HAP-1 (cell line): ENCODE results near the gene KCNS1.

ENCODE experiments used
- DNase-seq, 2 experiments: peaks; one replicate each; pipeline ENCODE4 v3.0.0-alpha.2; 2016 to 2020; ENCODE audit warnings: low spot score in 2 of 2
- H3K27me3 ChIP-seq: fragments of 250-450 bp; sonication (Bioruptor Pico); 2 replicates; pipeline ENCODE4 v1.5.1; 2020; ENCODE audit warnings: low read depth, mild to moderate bottlenecking, moderate library complexity
- H3K36me3 ChIP-seq: fragments of 250-450 bp; sonication (Bioruptor Pico); replicated peaks from 2 replicates; pipeline ENCODE4 v1.5.1; 2020; ENCODE audit warnings: mild to moderate bottlenecking
- H3K4me1 ChIP-seq: fragments of 250-450 bp; sonication (Bioruptor Pico); 2 replicates; pipeline ENCODE4 v1.5.1; 2020; ENCODE audit warnings: mild to moderate bottlenecking
- H3K4me3 ChIP-seq: fragments of 250-450 bp; sonication (Bioruptor Pico); 2 replicates; pipeline ENCODE4 v1.5.1; 2020; ENCODE audit warnings: mild to moderate bottlenecking, moderate library complexity
- H3K9me3 ChIP-seq: fragments of 250-450 bp; sonication (Bioruptor Pico); 2 replicates; pipeline ENCODE4 v1.5.1; 2020; ENCODE audit warnings: mild to moderate bottlenecking, moderate library complexity
- in situ Hi-C: fragments of 300-500 bp; cut with MboI; formaldehyde crosslinking; loops from 3 replicates; pipeline ENCODE4 v1.14.3; 2020; ENCODE audit warnings: low sequenced_read_pairs, inconsistent platforms, mixed read lengths

Gene KCNS1

GRCh38 chr20:45097485-45098102, 3.3 kb downstream of the KCNS1 start:
- peak in 1 of 2 experiments; percentile 59 for DNase-seq
- in situ Hi-C loops: no loop called here
- Histone ChIP-seq H3K27me3 (no peaks in the 10 kb centered on the region), H3K36me3 (no peaks in the 10 kb centered on the region), H3K4me3 (no peak overlapping the region), H3K9me3 (no peaks in the 10 kb centered on the region), H3K4me1 (no peaks in the 10 kb centered on the region)

GRCh38 chr20:45096781-45097180, 4.1 kb downstream of the KCNS1 start:
- H3K27me3 ChIP-seq: no peaks in the 10 kb centered on the region
- in situ Hi-C loops: no loop called here

GRCh38 chr20:45095805-45096238, 5.1 kb downstream of the KCNS1 start:
- in situ Hi-C loops: no loop called here
- no peaks in the 10 kb centered on the region for H3K9me3 ChIP-seq
- H3K27me3 ChIP-seq: no peaks in the 10 kb centered on the region
- no peak overlapping the region for H3K4me3 ChIP-seq
- no peaks in the 10 kb centered on the region for H3K36me3 ChIP-seq
- no peaks in the 10 kb centered on the region for H3K4me1 ChIP-seq
- DNase-seq: peak; percentile 38 to 81

More at GRCh38 chr20:45096781-45097180, 4.1 kb downstream of the KCNS1 start:
- Histone ChIP-seq H3K4me1 (no peaks in the 10 kb centered on the region), H3K36me3 (no peaks in the 10 kb centered on the region), H3K4me3 (no peak overlapping the region), H3K9me3 (no peaks in the 10 kb centered on the region)
- no peak for DNase-seq

- in situ Hi-C loops: loop anchor here (5.0 kb wide), 1 partner anchor 83 kb away; no protein-coding TSS in a partner anchor
- DNase-seq: no peak
- H3K27me3 ChIP-seq: no peaks in the 10 kb centered on the region
- no peaks in the 10 kb centered on the region for H3K9me3 ChIP-seq
- H3K4me1 ChIP-seq: no peaks in the 10 kb centered on the region
- no peaks in the 10 kb centered on the region for H3K36me3 ChIP-seq
- H3K4me3 ChIP-seq: no peak overlapping the region
Observed at GRCh38 chr20:45094864-45095574, 5.9 kb downstream of the KCNS1 start.

GRCh38 chr20:45094201-45094600, 6.7 kb downstream of the KCNS1 start:
- in situ Hi-C loops: loop anchor here (5.0 kb wide), 1 partner anchor 82 kb away; no protein-coding TSS in a partner anchor
- DNase-seq: no peak
- Histone ChIP-seq H3K4me1 (no peaks in the 10 kb centered on the region), H3K36me3 (no peaks in the 10 kb centered on the region), H3K4me3 (no peak overlapping the region), H3K27me3 (no peaks in the 10 kb centered on the region), H3K9me3 (no peaks in the 10 kb centered on the region)

- Histone ChIP-seq H3K27me3 (no peaks in the 10 kb centered on the region), H3K4me1 (no peaks in the 10 kb centered on the region), H3K9me3 (no peaks in the 10 kb centered on the region), H3K36me3 (no peaks in the 10 kb centered on the region), H3K4me3 (no peak overlapping the region)
- in situ Hi-C loops: loop anchor here (5.0 kb wide), 1 partner anchor 81 kb away; no protein-coding TSS in a partner anchor
- DNase-seq: no peak
Observed at GRCh38 chr20:45092898-45093297, 8.0 kb downstream of the KCNS1 start.

GRCh38 chr20:45091366-45091765, 9.6 kb downstream of the KCNS1 start:
- H3K9me3 ChIP-seq: no peaks in the 10 kb centered on the region
- DNase-seq: no peak
- no peaks in the 10 kb centered on the region for H3K27me3 ChIP-seq
- in situ Hi-C loops: loop anchor here (5.0 kb wide), 1 partner anchor 79 kb away; no protein-coding TSS in a partner anchor
- H3K36me3 ChIP-seq: no peaks in the 10 kb centered on the region
- no peaks in the 10 kb centered on the region for H3K4me1 ChIP-seq
- H3K4me3 ChIP-seq: no peak overlapping the region

- no peak overlapping the region for H3K4me3 ChIP-seq
- DNase-seq: no peak
- no peaks in the 10 kb centered on the region for H3K36me3 ChIP-seq
- H3K27me3 ChIP-seq: no peaks in the 10 kb centered on the region
- in situ Hi-C loops: loop anchor here (5.0 kb wide), 1 partner anchor 78 kb away; no protein-coding TSS in a partner anchor
- H3K4me1 ChIP-seq: no peaks in the 10 kb centered on the region
- H3K9me3 ChIP-seq: no peaks in the 10 kb centered on the region
Observed at GRCh38 chr20:45090481-45090880, 10.4 kb downstream of the KCNS1 start.

- no peak overlapping the region for H3K4me3 ChIP-seq
- DNase-seq: no peak
- no peaks in the 10 kb centered on the region for H3K36me3 ChIP-seq
- H3K9me3 ChIP-seq: no peaks in the 10 kb centered on the region
- no peaks in the 10 kb centered on the region for H3K4me1 ChIP-seq
- H3K27me3 ChIP-seq: no peaks in the 10 kb centered on the region
- in situ Hi-C loops: no loop called here
Observed at GRCh38 chr20:45088247-45088646, 12.7 kb downstream of the KCNS1 start.

GRCh38 chr20:45087814-45088213, 13.1 kb downstream of the KCNS1 start:
- H3K9me3 ChIP-seq: no peaks in the 10 kb centered on the region
- in situ Hi-C loops: no loop called here
- no peak overlapping the region for H3K4me3 ChIP-seq
- DNase-seq: no peak
- H3K4me1 ChIP-seq: no peaks in the 10 kb centered on the region
- H3K27me3 ChIP-seq: no peaks in the 10 kb centered on the region
- no peaks in the 10 kb centered on the region for H3K36me3 ChIP-seq

GRCh38 chr20:45087097-45087790, 13.7 kb downstream of the KCNS1 start:
- in situ Hi-C loops: no loop called here
- H3K9me3 ChIP-seq: no peaks in the 10 kb centered on the region
- no peaks in the 10 kb centered on the region for H3K4me1 ChIP-seq
- no peak overlapping the region for H3K4me3 ChIP-seq
- no peaks in the 10 kb centered on the region for H3K27me3 ChIP-seq
- H3K36me3 ChIP-seq: peaks cover 5% of the 10 kb centered on the region; the same call in 1 of the 2 replicates
- DNase-seq: no peak

- Histone ChIP-seq H3K9me3 (no peaks in the 10 kb centered on the region), H3K36me3 (peaks cover 5% of the 10 kb centered on the region; the same call in 1 of the 2 replicates), H3K4me3 (no peak overlapping the region), H3K27me3 (no peaks in the 10 kb centered on the region), H3K4me1 (no peaks in the 10 kb centered on the region)
- no peak for DNase-seq
- in situ Hi-C loops: no loop called here
Observed at GRCh38 chr20:45085867-45086266, 15.1 kb downstream of the KCNS1 start.

- Histone ChIP-seq H3K4me3 (no peak overlapping the region), H3K9me3 (no peaks in the 10 kb centered on the region), H3K36me3 (peaks cover 5% of the 10 kb centered on the region; the same call in 1 of the 2 replicates), H3K4me1 (no peaks in the 10 kb centered on the region), H3K27me3 (no peaks in the 10 kb centered on the region)
- no peak for DNase-seq
- in situ Hi-C loops: no loop called here
Observed at GRCh38 chr20:45085289-45085688, 15.6 kb downstream of the KCNS1 start.

- in situ Hi-C loops: no loop called here
Observed at GRCh38 chr20:45083127-45083526, 17.8 kb downstream of the KCNS1 start.

More at GRCh38 chr20:45083127-45083526, 17.8 kb downstream of the KCNS1 start:
- no peaks in the 10 kb centered on the region for H3K9me3 ChIP-seq
- no peak for DNase-seq
- no peak overlapping the region for H3K4me3 ChIP-seq
- no peaks in the 10 kb centered on the region for H3K4me1 ChIP-seq
- H3K36me3 ChIP-seq: peaks cover 9% of the 10 kb centered on the region; the same call in 1 of the 2 replicates
- H3K27me3 ChIP-seq: no peaks in the 10 kb centered on the region
